Right lobe of liver (tissue), 4 donors: Measurements from ENCODE around the gene CEACAM18.

Source experiments
- POLR2A ChIP-seq: fragments of 450-650 bp; IDR thresholded peaks from one replicate; pipeline ENCODE4 v1.6.1; 2017; ENCODE audit warnings: antibody characterized with exemption, mild to moderate bottlenecking
- TF ChIP-seq, protein P1 (sequence below), 4 donors: fragments of 200-600 bp in 3 of 4; fragments of 450-650 bp in 1 of 4; IDR thresholded peaks; one replicate each; pipeline versions ENCODE4 v1.5.1 to v1.8.0; 2016 to 2022; ENCODE audit warnings: antibody characterized with exemption in 4 of 4, mild to moderate bottlenecking in 2 of 4
- donor health status: DM: no; HTN: no; CAD: no.
- donor health status: DM: no; HTN: no; CAD: no.
- donor health status: DM: no; HTN: yes; CAD: no.

DNA sequence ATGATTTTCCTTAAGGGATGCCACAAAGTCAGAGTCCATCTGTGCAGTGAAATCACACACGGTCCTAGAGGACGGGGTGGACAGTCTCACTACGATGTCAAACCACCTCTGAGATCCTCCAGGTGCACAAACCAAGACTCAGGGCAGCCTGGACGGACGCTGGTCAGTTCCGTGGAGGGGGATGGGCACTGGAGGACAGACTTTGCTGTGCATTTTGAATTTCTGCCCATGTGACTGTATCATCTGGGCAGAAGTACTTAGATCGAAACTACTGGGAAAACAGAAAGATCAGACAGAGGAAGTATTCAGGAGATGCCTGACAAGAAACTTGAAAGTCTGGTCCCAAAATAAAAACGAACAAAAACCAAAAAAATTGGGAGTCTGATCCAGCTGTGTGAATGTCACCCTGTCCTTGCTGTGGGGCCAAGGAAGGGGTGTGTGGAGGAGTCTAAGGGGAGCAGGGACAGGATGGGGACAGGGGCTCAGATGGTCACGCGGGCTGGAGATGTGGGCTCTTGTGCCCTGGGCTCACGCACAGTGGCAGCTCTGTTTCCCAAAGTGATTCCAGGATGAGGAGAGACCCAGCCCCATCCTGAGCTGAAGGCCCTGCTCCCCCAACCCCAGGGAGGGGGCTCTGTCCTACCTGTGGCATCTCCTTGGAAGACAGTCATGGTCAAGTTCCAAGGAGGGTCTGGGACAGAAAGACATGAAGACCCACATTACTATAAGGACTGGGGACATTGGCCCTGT is 21.6 kb upstream of the CEACAM18 start:
- TF ChIP-seq, protein P1, sequence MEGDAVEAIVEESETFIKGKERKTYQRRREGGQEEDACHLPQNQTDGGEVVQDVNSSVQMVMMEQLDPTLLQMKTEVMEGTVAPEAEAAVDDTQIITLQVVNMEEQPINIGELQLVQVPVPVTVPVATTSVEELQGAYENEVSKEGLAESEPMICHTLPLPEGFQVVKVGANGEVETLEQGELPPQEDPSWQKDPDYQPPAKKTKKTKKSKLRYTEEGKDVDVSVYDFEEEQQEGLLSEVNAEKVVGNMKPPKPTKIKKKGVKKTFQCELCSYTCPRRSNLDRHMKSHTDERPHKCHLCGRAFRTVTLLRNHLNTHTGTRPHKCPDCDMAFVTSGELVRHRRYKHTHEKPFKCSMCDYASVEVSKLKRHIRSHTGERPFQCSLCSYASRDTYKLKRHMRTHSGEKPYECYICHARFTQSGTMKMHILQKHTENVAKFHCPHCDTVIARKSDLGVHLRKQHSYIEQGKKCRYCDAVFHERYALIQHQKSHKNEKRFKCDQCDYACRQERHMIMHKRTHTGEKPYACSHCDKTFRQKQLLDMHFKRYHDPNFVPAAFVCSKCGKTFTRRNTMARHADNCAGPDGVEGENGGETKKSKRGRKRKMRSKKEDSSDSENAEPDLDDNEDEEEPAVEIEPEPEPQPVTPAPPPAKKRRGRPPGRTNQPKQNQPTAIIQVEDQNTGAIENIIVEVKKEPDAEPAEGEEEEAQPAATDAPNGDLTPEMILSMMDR (IDR thresholded peaks at IDR 0.05): no peak
- TF ChIP-seq POLR2A: no peak
